Ectodermal cell (in vitro differentiated cells): ENCODE data around the gene INTS13.

ENCODE experiments used
- H3K27ac ChIP-seq: 2 replicates; pipeline ENCODE4 v1.7.0; 2013; ENCODE audit warnings: mild to moderate bottlenecking, low read depth, low read length; ENCODE audit not compliant: insufficient read depth, poor library complexity, severe bottlenecking
- H3K27me3 ChIP-seq: 2 replicates; pipeline ENCODE4 v1.7.0; 2013; ENCODE audit warnings: mild to moderate bottlenecking, low read length; ENCODE audit not compliant: insufficient read depth, control insufficient read depth, poor library complexity, severe bottlenecking
- H3K36me3 ChIP-seq: one replicate; pipeline ENCODE4 v1.7.0; 2013; ENCODE audit warnings: low read length; ENCODE audit not compliant: control insufficient read depth, insufficient read depth
- H3K4me1 ChIP-seq: one replicate; pipeline ENCODE4 v1.7.0; 2013; ENCODE audit warnings: low read length; ENCODE audit not compliant: control insufficient read depth, insufficient read depth
- H3K4me3 ChIP-seq: 2 replicates; pipeline ENCODE4 v1.7.0; 2013; ENCODE audit warnings: low read depth, low read length, control low read depth; ENCODE audit not compliant: insufficient read depth
- H3K9me3 ChIP-seq: 2 replicates; pipeline ENCODE4 v1.7.0; 2013; ENCODE audit warnings: mild to moderate bottlenecking, low read length, moderate library complexity; ENCODE audit not compliant: control insufficient read depth
- WGBS, 2 experiments: methylation state at CpG; one replicate each; pipeline ENCODE4 v1.1.7; 2013; ENCODE audit warnings: missing lambda C conversion rate in 2 of 2; 5-methylcytosine and 5-hydroxymethylcytosine counted together

Gene INTS13

GRCh38 chr12:26937443-26937862 is 328 bp downstream of the INTS13 start:
- Histone ChIP-seq H3K36me3 (no peaks in the 10 kb centered on the region), H3K4me3 (peak overlapping the region; percentile 92), H3K9me3 (no peaks in the 10 kb centered on the region), H3K4me1 (peaks cover 16% of the 10 kb centered on the region), H3K27me3 (no peaks in the 10 kb centered on the region), H3K27ac (peak overlapping the region; percentile 94)
- 0% methylated on average over 10 of the region's 10 CpGs for WGBS, 2 experiments

- WGBS, 2 experiments = 22 to 27% methylated on average over 7 to 8 of the region's 8 CpGs
- no peaks in the 10 kb centered on the region for H3K27me3 ChIP-seq
- no peaks in the 10 kb centered on the region for H3K9me3 ChIP-seq
- H3K4me3 ChIP-seq = peak overlapping the region; percentile 92
- H3K4me1 ChIP-seq = peaks cover 16% of the 10 kb centered on the region
- H3K27ac ChIP-seq = no peak overlapping the region
- no peaks in the 10 kb centered on the region for H3K36me3 ChIP-seq
Measured at GRCh38 chr12:26936559-26937442, 980 bp downstream of the INTS13 start.

GRCh38 chr12:26935636-26936378 is 2.0 kb downstream of the INTS13 start:
- H3K9me3 ChIP-seq = no peaks in the 10 kb centered on the region
- H3K36me3 ChIP-seq = no peaks in the 10 kb centered on the region
- no peak overlapping the region for H3K4me3 ChIP-seq
- no peaks in the 10 kb centered on the region for H3K27me3 ChIP-seq
- 91 to 94% methylated on average over 6 of the region's 7 CpGs for WGBS, 2 experiments
- H3K4me1 ChIP-seq = peaks cover 16% of the 10 kb centered on the region
- no peak overlapping the region for H3K27ac ChIP-seq

DNA sequence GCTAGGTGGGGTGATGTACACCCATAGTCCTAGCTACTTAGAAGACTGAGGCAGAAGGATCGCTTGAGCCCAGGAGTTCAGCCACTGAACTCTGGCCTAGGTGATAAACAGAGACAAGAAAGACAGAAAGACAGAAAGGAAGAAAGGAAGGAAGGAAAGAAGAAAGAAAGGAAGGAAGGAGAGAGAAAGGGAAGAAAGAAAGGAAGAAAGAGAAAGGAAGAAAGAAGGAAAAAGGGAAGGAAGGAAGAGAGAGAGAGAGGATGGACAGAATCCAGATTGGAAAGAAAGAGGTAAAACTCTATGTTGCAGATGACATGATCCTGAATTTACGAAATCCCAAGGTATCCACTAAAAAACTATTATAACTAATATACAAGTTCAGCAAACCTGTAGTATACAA is 8.2 kb downstream of the INTS13 start:
- Histone ChIP-seq H3K27ac (no peak overlapping the region), H3K4me3 (no peak overlapping the region), H3K27me3 (no peaks in the 10 kb centered on the region), H3K36me3 (peaks cover 5% of the 10 kb centered on the region), H3K9me3 (no peaks in the 10 kb centered on the region), H3K4me1 (no peaks in the 10 kb centered on the region)
- 84 to 95% methylated on average over 1 of the region's 2 CpGs for WGBS, 2 experiments

- no peak overlapping the region for H3K4me3 ChIP-seq
- no peaks in the 10 kb centered on the region for H3K4me1 ChIP-seq
- H3K27ac ChIP-seq = no peak overlapping the region
- peaks cover 5% of the 10 kb centered on the region for H3K36me3 ChIP-seq
- H3K9me3 ChIP-seq = no peaks in the 10 kb centered on the region
- H3K27me3 ChIP-seq = no peaks in the 10 kb centered on the region
- WGBS, 2 experiments = 95 to 97% methylated on average over 4 to 5 of the region's 5 CpGs
Measured at GRCh38 chr12:26928661-26929060, 9.1 kb downstream of the INTS13 start.

GRCh38 chr12:26921886-26922285 is 15.9 kb downstream of the INTS13 start:
- no peak overlapping the region for H3K4me3 ChIP-seq
- no peaks in the 10 kb centered on the region for H3K4me1 ChIP-seq
- WGBS, 2 experiments = 88 to 96% methylated on average over 2 of the region's 3 CpGs
- H3K9me3 ChIP-seq = no peaks in the 10 kb centered on the region
- no peaks in the 10 kb centered on the region for H3K27me3 ChIP-seq
- H3K36me3 ChIP-seq = peaks cover 3% of the 10 kb centered on the region
- no peak overlapping the region for H3K27ac ChIP-seq

- Histone ChIP-seq H3K36me3 (no peaks in the 10 kb centered on the region), H3K27ac (no peak overlapping the region), H3K4me3 (no peak overlapping the region), H3K27me3 (no peaks in the 10 kb centered on the region), H3K9me3 (no peaks in the 10 kb centered on the region), H3K4me1 (no peaks in the 10 kb centered on the region)
- WGBS, 2 experiments = 94 to 97% methylated on average over 2 of the region's 2 CpGs
Measured at GRCh38 chr12:26919216-26919555, 18.6 kb downstream of the INTS13 start.

DNA sequence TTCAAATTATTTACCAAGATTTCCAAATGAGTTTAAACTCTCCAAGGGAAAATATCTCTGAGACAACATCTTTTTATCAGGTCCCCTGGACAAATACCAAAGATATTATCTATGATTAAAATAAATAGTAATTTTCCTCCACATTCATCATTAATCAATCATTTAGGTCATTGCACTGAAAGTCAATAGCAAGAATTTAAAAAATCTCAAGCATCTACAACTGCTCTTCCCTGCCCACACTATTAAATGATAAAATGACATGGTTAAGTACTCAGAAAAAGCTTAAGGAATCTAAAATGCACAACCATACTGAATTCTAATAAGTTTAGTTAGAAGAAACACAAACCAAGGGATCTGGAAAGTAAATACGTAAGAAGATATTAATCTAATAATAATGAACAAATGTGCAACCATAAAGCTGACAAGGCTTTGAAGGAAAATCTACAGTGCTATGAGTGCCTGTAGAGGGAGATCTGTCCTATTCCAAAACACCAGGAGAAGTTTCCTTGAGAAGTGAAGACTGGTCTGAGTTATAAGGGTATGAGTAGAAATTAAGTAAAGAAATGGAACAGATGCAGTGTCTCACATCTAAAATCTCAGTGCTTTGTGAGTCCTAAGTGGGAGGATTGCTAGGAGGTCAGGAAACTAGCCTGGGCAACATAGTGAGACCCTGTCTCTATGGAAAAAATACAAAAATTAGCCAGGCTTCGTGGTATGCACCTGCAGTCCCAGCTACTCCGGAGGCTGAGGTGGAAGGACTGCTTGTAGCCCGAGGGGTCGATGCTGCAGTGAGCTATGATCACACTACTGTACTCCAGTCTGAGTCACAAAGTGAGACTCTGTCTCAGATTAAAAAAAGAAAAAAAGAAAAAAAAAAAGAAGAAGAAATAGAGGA is 19.2 kb downstream of the INTS13 start:
- Histone ChIP-seq H3K4me1 (no peaks in the 10 kb centered on the region), H3K27ac (peak overlapping the region; percentile 50), H3K9me3 (no peaks in the 10 kb centered on the region), H3K4me3 (no peak overlapping the region), H3K36me3 (no peaks in the 10 kb centered on the region), H3K27me3 (no peaks in the 10 kb centered on the region)
- WGBS, 2 experiments = 91 to 98% methylated on average over 4 to 5 of the region's 5 CpGs

GRCh38 chr12:26906704-26907103 is 31.1 kb downstream of the INTS13 start:
- Histone ChIP-seq H3K9me3 (no peaks in the 10 kb centered on the region), H3K27me3 (no peaks in the 10 kb centered on the region), H3K4me3 (no peak overlapping the region), H3K4me1 (no peaks in the 10 kb centered on the region), H3K27ac (no peak overlapping the region), H3K36me3 (peaks cover 3% of the 10 kb centered on the region)
- 89% methylated on average over 1 of the region's 1 CpG for WGBS, 2 experiments
